ENCODE results near the gene RBKS.
A peak's percentile ranks its signal among the peaks of the same experiment; 100 is the strongest.

Gene RBKS

GRCh38 chr2:27890146-27890923 lies at the start of gene RBKS, which contains the start of gene BABAM2:
RBKS (minus strand) TSS chr2:27890387; CDS start chr2:27890345, 42 bp downstream.
BABAM2 (plus strand) TSS chr2:27890729; CDS start chr2:27894557, 3,828 bp downstream.
- DNase-seq (ENCODE audit: low read depth): peak; percentile 63

- DNase-seq (ENCODE audit: low read depth): no peak
These were observed 44.8 kb upstream of the RBKS start for GRCh38 chr2:27935026-27935425.

DNA sequence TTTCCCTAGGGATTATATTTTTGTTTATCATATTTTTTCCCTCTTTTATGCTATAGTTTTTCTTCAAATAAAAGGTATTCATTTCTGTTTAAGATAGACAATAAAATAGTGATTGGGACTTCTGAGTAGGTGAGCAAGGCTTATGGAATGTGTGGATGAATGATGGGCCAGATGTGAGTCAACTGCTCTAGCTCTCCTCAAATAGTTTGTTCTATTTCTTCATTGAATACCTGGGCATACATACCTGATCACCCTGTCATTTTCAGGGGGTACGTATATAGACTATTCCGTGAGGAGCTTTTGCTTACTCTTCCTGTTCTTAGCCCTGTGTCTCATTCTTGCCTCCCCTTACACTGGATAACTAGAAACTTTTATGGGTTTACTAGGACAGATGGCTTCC lies 42.2 kb upstream of the RBKS start:
- no peak for DNase-seq (ENCODE audit: low read depth)

DNA sequence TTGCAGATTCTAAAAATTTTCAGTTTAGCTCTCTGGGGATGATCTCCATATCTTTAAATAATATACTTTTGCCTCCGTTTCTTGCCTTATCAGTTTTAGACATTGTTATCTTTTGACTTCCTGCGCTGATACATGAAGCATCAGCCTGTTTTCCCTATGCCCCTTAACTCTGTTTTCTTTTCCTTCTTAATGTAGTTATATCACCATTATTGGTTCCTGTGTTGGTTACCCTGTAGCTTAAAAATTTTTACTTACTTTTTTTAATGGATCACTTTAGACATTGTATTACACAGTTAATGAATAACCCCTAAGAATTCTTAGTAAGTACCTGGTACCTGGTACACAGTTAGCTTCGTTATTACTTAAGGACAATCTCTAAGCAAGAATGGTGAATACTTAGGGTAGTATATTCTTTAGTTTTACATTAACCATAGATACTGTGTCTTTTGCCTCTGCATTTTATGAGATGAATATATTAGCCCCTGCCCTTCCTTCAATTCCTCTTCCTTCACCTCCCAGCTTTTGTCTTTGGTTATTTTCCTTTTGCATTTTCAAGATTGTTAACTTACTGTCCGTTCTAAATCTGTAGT lies 41.3 kb upstream of the RBKS start:
- no peak for DNase-seq (ENCODE audit: low read depth)

GRCh38 chr2:27929916-27930486 lies 39.8 kb upstream of the RBKS start:
- DNase-seq (ENCODE audit: low read depth): no peak

- no peak for DNase-seq (ENCODE audit: low read depth)
These were observed 35.7 kb upstream of the RBKS start for GRCh38 chr2:27925766-27926472.

DNA sequence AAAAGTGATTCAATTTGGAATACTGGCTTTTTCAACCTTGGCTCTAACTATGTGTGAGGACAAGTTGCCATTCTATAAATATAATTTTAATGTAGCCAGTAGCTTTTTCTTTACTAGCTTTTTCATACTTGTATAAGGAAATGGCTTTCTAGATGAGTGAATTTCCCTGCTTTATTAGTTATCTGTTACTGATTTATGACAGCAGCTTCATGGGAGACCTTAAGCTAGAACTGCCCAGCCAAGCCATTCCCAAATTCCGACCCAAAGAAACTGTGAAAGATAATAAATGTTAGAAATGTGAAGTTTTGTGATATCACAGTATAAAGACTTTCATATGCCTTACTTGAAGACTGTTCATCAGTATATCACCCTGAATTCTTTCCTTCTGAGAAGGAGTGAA lies 32.7 kb upstream of the RBKS start:
- DNase-seq (ENCODE audit: low read depth): no peak

GRCh38 chr2:27921880-27922547 lies 31.8 kb upstream of the RBKS start:
- DNase-seq (ENCODE audit: low read depth): no peak

GRCh38 chr2:27921424-27921823 lies 31.2 kb upstream of the RBKS start:
- no peak for DNase-seq (ENCODE audit: low read depth)

DNA sequence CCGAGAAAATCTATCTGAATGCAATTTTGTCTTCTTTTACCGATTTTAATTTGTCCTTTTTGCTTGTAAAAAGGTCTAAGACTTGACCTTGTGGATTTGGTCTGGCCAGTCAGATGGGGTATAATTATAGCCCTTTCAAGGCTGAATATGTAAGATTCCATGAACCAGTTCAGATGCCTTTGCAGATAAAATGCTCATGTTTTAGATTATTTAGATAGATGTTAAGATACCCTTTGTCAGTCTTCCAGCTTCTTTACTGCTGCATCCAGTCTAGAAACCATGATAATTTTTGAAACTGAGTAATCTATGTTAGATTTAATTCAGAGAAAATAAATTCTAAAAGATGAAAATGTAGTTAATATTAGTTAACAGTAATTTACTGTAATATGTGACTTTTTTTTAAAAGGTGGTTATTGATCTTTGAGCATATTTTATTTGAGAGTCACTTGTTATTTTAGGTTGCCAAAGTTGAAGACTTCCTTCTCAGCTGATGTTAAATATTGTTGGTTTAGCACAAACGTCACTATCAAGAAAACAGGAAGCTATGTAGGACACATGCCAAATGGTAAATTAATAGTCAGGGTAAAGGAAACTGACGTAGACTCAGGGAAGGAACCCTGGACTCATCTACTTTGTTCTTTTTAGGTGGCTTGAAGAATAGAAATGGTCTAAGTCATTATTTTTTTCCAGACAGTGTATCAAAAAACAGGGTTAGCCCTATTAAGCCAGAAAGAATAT lies 30.1 kb upstream of the RBKS start:
- peak; percentile 16 for DNase-seq (ENCODE audit: low read depth)

GRCh38 chr2:27916293-27916995 lies 26.3 kb upstream of the RBKS start:
- no peak for DNase-seq (ENCODE audit: low read depth)

DNA sequence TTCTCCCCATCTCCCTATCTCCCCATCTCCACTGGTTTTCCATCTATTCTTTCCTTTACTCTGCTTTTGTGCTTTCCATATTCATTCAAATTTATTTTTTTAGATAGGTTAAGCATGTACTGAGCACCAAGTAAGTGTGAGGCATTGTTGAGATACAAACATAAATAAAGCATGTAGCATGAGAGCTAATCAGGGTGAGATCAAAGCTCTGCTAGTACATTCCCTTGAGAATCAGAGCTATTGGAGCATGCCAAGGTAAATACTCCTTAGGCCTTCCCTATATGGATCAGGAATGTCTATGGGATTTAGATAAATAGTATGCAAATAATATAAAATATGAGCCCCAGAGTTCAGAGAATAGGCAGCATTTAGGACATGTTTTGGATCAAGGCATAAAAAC lies 25.7 kb upstream of the RBKS start:
- no peak for DNase-seq (ENCODE audit: low read depth)

DNA sequence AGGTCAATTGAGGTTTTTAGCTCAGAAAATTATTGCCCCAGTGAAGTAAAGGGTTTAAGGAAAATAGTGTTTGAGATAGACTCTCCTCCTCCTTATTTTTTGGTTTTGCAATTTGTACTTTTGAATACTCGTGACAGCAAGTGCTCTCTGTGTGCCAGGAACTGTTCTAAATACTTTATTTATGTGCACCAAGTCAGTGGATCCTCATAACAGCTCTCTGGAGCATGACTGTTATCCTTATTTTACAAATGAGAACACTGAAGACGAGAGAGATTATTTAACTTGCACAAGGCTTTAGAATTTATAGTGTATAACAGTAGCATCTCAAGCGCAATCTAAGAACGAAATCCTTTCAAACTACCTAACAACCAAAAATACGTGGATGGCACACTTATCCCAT lies 25.0 kb upstream of the RBKS start:
- DNase-seq (ENCODE audit: low read depth): no peak

DNA sequence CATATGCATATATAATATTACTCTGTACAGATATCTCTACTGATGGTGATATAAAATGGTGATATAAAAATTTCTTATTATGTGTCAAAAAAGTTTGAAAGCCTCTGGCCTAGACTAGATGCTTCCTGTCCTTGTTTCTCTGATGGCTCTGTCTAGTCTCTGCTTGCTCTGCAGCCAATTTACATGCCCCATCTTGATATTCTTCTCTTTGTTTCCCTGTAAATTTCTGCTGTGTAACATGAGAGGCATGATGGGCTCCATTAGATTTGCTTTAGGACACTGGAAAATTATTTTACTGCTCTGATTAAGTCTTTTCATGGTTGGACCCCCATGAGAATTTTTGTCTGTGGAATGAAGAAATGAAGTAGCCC lies 24.6 kb upstream of the RBKS start:
- DNase-seq (ENCODE audit: low read depth): no peak

- no peak for DNase-seq (ENCODE audit: low read depth)
These were observed 24.0 kb upstream of the RBKS start for GRCh38 chr2:27914041-27914804.

DNA sequence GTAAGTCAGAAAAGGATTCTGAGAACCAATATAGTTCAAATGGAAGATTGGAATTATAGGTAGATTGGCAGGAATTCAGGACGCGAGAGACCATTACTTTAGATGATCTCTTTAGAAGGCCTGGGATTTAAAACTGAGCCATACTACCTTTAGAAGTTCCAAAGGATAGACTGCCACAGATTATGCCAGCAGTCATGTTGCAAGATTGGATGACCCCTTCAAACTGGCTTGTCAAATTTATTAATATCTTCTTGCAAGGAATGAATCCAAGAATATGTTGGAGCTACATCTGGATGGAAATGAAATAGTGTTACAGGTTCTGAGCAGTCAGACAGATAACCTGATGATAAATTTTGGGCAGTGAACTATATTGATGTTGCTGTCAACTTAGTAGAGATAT lies 22.3 kb upstream of the RBKS start:
- no peak for DNase-seq (ENCODE audit: low read depth)

DNA sequence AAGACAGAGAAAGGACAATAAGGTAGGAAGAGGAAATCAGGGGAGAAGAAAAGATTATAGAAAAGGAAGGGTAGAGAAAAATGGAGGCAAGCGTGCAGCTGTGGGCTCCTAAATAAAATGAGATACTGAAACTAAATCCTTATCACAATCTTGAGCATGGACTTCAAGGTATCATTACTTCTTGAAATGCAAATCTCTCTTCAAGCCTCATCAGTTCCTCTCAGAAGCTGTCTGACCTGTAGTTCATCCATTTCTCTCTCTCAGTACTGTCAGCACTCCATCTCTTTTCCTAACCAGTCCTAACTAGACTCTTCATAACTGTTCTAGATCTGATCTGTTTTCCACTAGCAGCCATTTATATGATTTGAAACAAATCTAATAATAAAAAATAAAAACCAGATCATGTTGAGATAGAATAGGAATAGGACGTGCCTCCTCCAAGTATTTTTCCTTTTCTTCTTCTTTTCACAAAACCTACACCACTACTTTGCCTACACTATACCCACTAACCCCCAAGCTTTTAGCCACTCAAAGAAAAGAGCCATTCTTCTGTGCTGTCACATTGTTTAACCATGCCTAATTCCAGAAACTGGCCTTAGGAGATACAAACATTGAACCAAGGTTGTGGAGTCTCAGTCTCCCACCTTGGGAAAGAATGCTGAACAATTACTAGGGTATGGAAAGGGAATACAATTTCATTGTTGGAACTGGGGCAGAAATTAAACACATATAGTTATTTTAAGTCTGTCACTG lies 21.4 kb upstream of the RBKS start:
- no peak for DNase-seq (ENCODE audit: low read depth)

DNA sequence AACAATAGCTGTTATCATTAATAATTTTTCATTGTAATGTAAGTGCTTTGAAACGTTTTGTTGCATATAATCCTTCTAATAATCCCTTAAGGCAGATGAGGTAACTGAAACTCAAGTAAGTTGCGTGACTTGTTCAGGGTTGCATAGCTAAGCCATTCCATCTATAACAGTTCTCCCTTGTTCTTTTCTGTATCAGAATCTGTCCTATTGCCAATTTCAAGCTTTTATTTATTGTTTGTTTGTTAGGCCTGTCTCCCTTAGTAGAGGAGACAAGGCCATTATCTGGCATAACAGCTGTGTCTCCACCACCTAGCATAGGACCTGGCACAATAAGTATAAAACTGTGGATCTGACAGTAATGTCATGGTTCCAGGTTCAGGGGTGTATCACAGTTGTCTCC lies 19.7 kb upstream of the RBKS start:
- no peak for DNase-seq (ENCODE audit: low read depth)

GRCh38 chr2:27907547-27907946 lies 17.4 kb upstream of the RBKS start:
- no peak for DNase-seq (ENCODE audit: low read depth)

All from stromal cell of bone marrow (primary cell).